ENCODE results near the gene RAD51B. TPM values are rescaled to one million over a fixed set of nuclear protein-coding genes. Genes with fewer than 3 reads are reported as not detected.
A peak's percentile ranks its signal among the peaks of the same experiment; 100 is the strongest.

RAD51B gene
- total and polyA plus RNA-seq, 4 donors, result 2.8 to 39.6 (median 13.3) TPM; not detected in 1

GRCh38 chr14:68702578-68702977 is 883.0 kb downstream of the RAD51B start:
- no peak for ATAC-seq (ENCODE audit: low FRiP score)
- no peak overlapping the region for H3K4me3 ChIP-seq (ENCODE audit: low read length in 2 of 2)
- H3K36me3 ChIP-seq (ENCODE audit: control insufficient read depth in 1 of 2, insufficient read depth in 2 of 2, low read length in 1 of 2), result no peaks in the 10 kb centered on the region
- no peaks in the 10 kb centered on the region for H3K9me3 ChIP-seq (ENCODE audit: control insufficient read depth, low read length)
- intact Hi-C loops (cut with DNase I), result no loop called here
- WGBS, 2 donors, result 87 to 96% methylated on average over 3 of the region's 3 CpGs
- no peak overlapping the region for H3K27ac ChIP-seq (ENCODE audit: low read depth in 1 of 2, low read length in 2 of 2)
- DNase-seq, result no peak
- H3K4me1 ChIP-seq (ENCODE audit: control insufficient read depth in 1 of 2, insufficient read depth in 2 of 2, low read length in 2 of 2), result no peaks in the 10 kb centered on the region
- no peaks in the 10 kb centered on the region for H3K27me3 ChIP-seq (ENCODE audit: control insufficient read depth in 1 of 2, insufficient read depth in 2 of 2, low read length in 1 of 2)

- Histone ChIP-seq H3K36me3 (ENCODE audit: control insufficient read depth in 1 of 2, insufficient read depth in 2 of 2, low read length in 1 of 2) (no peaks in the 10 kb centered on the region), H3K9me3 (ENCODE audit: control insufficient read depth, low read length) (no peaks in the 10 kb centered on the region), H3K4me3 (ENCODE audit: low read length in 2 of 2) (no peak overlapping the region), H3K4me1 (ENCODE audit: control insufficient read depth in 1 of 2, insufficient read depth in 2 of 2, low read length in 2 of 2) (no peaks in the 10 kb centered on the region), H3K27me3 (ENCODE audit: control insufficient read depth in 1 of 2, insufficient read depth in 2 of 2, low read length in 1 of 2) (no peaks in the 10 kb centered on the region), H3K27ac (ENCODE audit: low read depth in 1 of 2, low read length in 2 of 2) (no peak overlapping the region)
- DNase-seq (peak in 1 of 2 donors; percentile 69), ATAC-seq (ENCODE audit: low FRiP score) (peak; percentile 55)
- intact Hi-C loops (cut with DNase I), result no loop called here
- 81 to 85% methylated on average over 10 of the region's 10 CpGs for WGBS, 2 donors
Observed at GRCh38 chr14:68703093-68703492, 883.5 kb downstream of the RAD51B start.

DNA sequence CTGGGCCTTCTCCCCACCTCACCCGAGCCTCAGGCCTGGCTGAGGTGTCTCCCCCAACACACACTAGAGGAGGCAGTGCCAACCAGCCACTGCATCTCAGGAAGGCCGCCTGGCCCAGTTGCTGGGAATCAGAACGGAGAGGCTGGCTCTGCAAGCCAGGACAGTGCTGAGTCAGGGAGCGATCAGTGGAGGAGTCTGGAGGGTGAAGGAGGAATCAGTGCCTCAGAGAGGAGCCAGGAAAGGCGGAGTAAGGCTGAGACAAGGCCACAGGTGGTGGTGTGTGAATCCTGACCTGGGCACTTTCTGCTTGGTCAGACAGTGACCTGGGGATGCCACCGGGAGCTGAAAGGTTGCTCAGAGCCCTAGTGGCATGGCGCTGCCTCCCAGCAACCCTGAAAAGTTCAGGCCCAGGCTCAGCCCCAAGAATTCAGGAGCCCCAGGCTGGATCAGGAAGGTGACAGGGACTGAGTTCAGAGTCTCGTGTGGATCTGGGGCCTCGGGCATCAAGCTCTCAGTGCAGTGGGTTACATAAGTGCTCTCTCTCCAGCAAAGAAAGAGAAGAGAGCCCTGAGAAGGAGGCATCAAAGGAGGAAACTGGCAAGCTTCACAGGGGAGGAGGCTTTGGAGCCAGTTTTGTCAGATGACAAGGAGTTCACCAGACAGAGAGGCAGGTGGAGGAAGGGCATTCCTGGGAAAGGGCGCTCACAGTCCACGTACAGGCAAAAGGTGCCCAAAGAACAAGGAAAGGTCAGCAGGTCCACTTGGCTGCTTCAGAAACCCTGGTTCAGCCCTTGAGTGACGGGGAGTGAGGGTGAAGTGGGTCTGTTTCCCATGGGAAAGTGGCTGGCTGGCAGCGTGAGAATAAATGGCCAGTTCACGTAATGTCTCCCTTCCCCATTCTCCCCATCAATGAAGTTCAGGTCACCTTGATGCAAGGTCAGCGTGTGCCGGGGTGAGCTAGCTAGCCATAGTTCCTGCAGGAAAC is 885.4 kb downstream of the RAD51B start:
- no peak overlapping the region for H3K27ac ChIP-seq (ENCODE audit: low read depth in 1 of 2, low read length in 2 of 2)
- WGBS, 2 donors, result 93 to 95% methylated on average over 16 of the region's 16 CpGs

DNA sequence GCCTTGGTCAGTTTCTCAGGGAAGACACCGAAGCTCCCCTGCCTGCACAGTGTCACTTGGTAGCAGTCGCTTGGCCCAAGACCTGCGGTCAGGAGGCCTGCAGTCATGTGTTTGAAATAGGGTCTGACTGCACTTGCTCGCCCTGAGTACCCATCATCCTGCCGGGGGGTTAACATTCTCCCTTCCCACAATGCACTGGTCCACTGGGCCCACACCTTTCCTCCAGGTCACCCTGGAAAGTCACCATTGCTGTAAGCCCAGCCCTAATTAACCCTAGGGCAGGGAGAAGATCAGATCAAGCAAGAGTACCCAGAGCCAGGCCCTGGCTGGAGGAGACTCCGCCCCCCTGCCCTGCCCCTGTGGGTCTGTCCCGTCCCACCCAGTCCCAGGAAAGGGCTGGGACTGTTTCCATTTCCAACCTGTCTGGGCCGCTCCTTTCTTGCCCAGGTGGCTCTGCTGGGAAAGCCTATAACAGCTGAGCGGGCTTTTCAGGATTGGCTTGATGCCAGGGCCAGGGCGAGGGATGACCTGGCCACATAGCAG is 886.2 kb downstream of the RAD51B start:
- H3K27me3 ChIP-seq (ENCODE audit: control insufficient read depth in 1 of 2, insufficient read depth in 2 of 2, low read length in 1 of 2), result no peaks in the 10 kb centered on the region
- H3K27ac ChIP-seq (ENCODE audit: low read depth in 1 of 2, low read length in 2 of 2), result no peak overlapping the region
- intact Hi-C loops (cut with DNase I), result no loop called here
- no peak for ATAC-seq (ENCODE audit: low FRiP score)
- H3K9me3 ChIP-seq (ENCODE audit: control insufficient read depth, low read length), result no peaks in the 10 kb centered on the region
- H3K4me3 ChIP-seq (ENCODE audit: low read length in 2 of 2), result no peak overlapping the region
- DNase-seq, result no peak
- H3K4me1 ChIP-seq (ENCODE audit: control insufficient read depth in 1 of 2, insufficient read depth in 2 of 2, low read length in 2 of 2), result no peaks in the 10 kb centered on the region
- H3K36me3 ChIP-seq (ENCODE audit: control insufficient read depth in 1 of 2, insufficient read depth in 2 of 2, low read length in 1 of 2), result no peaks in the 10 kb centered on the region
- WGBS, 2 donors, result 92 to 93% methylated on average over 10 of the region's 10 CpGs

More for the DNA sequence above, 885.4 kb downstream of the RAD51B start:
- intact Hi-C loops (cut with DNase I), result no loop called here
- no peaks in the 10 kb centered on the region for H3K36me3 ChIP-seq (ENCODE audit: control insufficient read depth in 1 of 2, insufficient read depth in 2 of 2, low read length in 1 of 2)
- no peak overlapping the region for H3K4me3 ChIP-seq (ENCODE audit: low read length in 2 of 2)
- H3K27me3 ChIP-seq (ENCODE audit: control insufficient read depth in 1 of 2, insufficient read depth in 2 of 2, low read length in 1 of 2), result no peaks in the 10 kb centered on the region
- H3K9me3 ChIP-seq (ENCODE audit: control insufficient read depth, low read length), result no peaks in the 10 kb centered on the region
- ATAC-seq (ENCODE audit: low FRiP score) (peak; percentile 56), DNase-seq (peak in 1 of 2 donors; percentile 62)
- H3K4me1 ChIP-seq (ENCODE audit: control insufficient read depth in 1 of 2, insufficient read depth in 2 of 2, low read length in 2 of 2), result no peaks in the 10 kb centered on the region

DNA sequence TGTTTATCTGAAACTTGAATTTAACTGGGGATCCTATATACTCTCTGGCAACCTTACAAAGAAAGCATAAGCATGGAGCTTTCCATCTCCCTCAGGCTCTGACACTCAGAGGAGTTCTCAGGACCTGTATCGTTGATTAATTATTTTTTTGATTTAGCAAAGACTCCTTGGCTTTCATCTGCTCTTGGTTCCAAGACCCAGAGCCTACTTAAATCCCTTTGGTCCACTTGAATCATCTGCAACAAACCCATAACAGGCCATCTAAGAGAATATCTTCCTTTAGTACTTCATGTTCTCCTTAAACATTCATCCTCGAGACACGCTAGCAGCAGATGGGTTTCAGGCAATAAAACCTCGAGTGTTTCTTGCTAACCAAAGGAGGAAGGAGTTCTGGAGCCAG is 887.9 kb downstream of the RAD51B start:
- Histone ChIP-seq H3K27me3 (ENCODE audit: control insufficient read depth in 1 of 2, insufficient read depth in 2 of 2, low read length in 1 of 2) (no peaks in the 10 kb centered on the region), H3K27ac (ENCODE audit: low read depth in 1 of 2, low read length in 2 of 2) (no peak overlapping the region), H3K36me3 (ENCODE audit: control insufficient read depth in 1 of 2, insufficient read depth in 2 of 2, low read length in 1 of 2) (no peaks in the 10 kb centered on the region), H3K4me1 (ENCODE audit: control insufficient read depth in 1 of 2, insufficient read depth in 2 of 2, low read length in 2 of 2) (no peaks in the 10 kb centered on the region), H3K9me3 (ENCODE audit: control insufficient read depth, low read length) (no peaks in the 10 kb centered on the region), H3K4me3 (ENCODE audit: low read length in 2 of 2) (no peak overlapping the region)
- intact Hi-C loops (cut with DNase I), result no loop called here
- DNase-seq (no peak), ATAC-seq (ENCODE audit: low FRiP score) (no peak)
- 84 to 87% methylated on average over 4 of the region's 4 CpGs for WGBS, 2 donors

DNA sequence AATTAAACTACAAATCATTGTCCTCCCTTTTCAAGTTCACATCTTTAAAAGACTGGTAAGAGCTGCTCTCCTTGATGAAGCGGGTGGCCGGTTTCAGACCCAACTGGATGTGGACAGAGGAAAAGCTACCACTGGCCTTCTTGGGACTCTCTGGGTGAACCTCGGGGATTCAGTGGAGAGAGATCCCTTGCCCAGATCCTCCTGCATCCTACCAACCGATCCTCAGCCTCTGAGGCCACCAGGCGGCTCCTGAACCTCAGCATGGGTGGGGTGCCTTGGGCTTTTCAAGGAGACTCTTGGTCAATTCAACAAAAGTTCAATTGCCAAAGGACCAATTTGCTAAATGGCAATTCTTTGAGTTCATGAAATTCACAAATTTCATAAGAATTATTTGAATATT is 888.8 kb downstream of the RAD51B start:
- ATAC-seq (ENCODE audit: low FRiP score), result no peak
- WGBS, 2 donors, result 78 to 86% methylated on average over 5 of the region's 5 CpGs
- no peak for DNase-seq
- H3K27me3 ChIP-seq (ENCODE audit: control insufficient read depth in 1 of 2, insufficient read depth in 2 of 2, low read length in 1 of 2), result no peaks in the 10 kb centered on the region
- no peak overlapping the region for H3K4me3 ChIP-seq (ENCODE audit: low read length in 2 of 2)
- no peaks in the 10 kb centered on the region for H3K9me3 ChIP-seq (ENCODE audit: control insufficient read depth, low read length)
- no peaks in the 10 kb centered on the region for H3K36me3 ChIP-seq (ENCODE audit: control insufficient read depth in 1 of 2, insufficient read depth in 2 of 2, low read length in 1 of 2)
- no peak overlapping the region for H3K27ac ChIP-seq (ENCODE audit: low read depth in 1 of 2, low read length in 2 of 2)
- intact Hi-C loops (cut with DNase I), result no loop called here
- H3K4me1 ChIP-seq (ENCODE audit: control insufficient read depth in 1 of 2, insufficient read depth in 2 of 2, low read length in 2 of 2), result no peaks in the 10 kb centered on the region

- Histone ChIP-seq H3K4me3 (ENCODE audit: low read length in 2 of 2) (no peak overlapping the region), H3K27me3 (ENCODE audit: control insufficient read depth in 1 of 2, insufficient read depth in 2 of 2, low read length in 1 of 2) (no peaks in the 10 kb centered on the region), H3K36me3 (ENCODE audit: control insufficient read depth in 1 of 2, insufficient read depth in 2 of 2, low read length in 1 of 2) (no peaks in the 10 kb centered on the region), H3K4me1 (ENCODE audit: control insufficient read depth in 1 of 2, insufficient read depth in 2 of 2, low read length in 2 of 2) (no peaks in the 10 kb centered on the region), H3K9me3 (ENCODE audit: control insufficient read depth, low read length) (no peaks in the 10 kb centered on the region), H3K27ac (ENCODE audit: low read depth in 1 of 2, low read length in 2 of 2) (no peak overlapping the region)
- no peak for DNase-seq
- 82 to 84% methylated on average over 2 of the region's 2 CpGs for WGBS, 2 donors
- intact Hi-C loops (cut with DNase I), result no loop called here
- no peak for ATAC-seq (ENCODE audit: low FRiP score)
Observed at GRCh38 chr14:68709007-68709406, 889.4 kb downstream of the RAD51B start.

- H3K36me3 ChIP-seq (ENCODE audit: control insufficient read depth in 1 of 2, insufficient read depth in 2 of 2, low read length in 1 of 2), result no peaks in the 10 kb centered on the region
- intact Hi-C loops (cut with DNase I), result no loop called here
- ATAC-seq (ENCODE audit: low FRiP score) (no peak), DNase-seq (no peak)
- H3K4me1 ChIP-seq (ENCODE audit: control insufficient read depth in 1 of 2, insufficient read depth in 2 of 2, low read length in 2 of 2), result no peaks in the 10 kb centered on the region
- no peaks in the 10 kb centered on the region for H3K27me3 ChIP-seq (ENCODE audit: control insufficient read depth in 1 of 2, insufficient read depth in 2 of 2, low read length in 1 of 2)
- WGBS, 2 donors, result 93 to 96% methylated on average over 6 of the region's 6 CpGs
- H3K4me3 ChIP-seq (ENCODE audit: low read length in 2 of 2), result no peak overlapping the region
- H3K27ac ChIP-seq (ENCODE audit: low read depth in 1 of 2, low read length in 2 of 2), result no peak overlapping the region
- H3K9me3 ChIP-seq (ENCODE audit: control insufficient read depth, low read length), result no peaks in the 10 kb centered on the region
Observed at GRCh38 chr14:68710776-68711175, 891.2 kb downstream of the RAD51B start.

All from aorta (tissue), 5 donors.